D341Med (cell line): ENCODE data around the gene TPST1.
"Not testable (repeated sequence)": the region's sequence is repeated elsewhere in the genome, so short reads cannot be mapped to it uniquely, and the experiment has no call there.

ENCODE experiments used
- DNase-seq: peaks from one replicate; pipeline ENCODE4 v3.0.0; 2012; ENCODE audit warnings: low spot score

TPST1 gene

GRCh38 chr7:66333443-66333842 lies 128.3 kb downstream of the TPST1 start:
- DNase-seq: no peak

- DNase-seq: no peak
Measured at GRCh38 chr7:66335318-66335717, 130.2 kb downstream of the TPST1 start.

DNA sequence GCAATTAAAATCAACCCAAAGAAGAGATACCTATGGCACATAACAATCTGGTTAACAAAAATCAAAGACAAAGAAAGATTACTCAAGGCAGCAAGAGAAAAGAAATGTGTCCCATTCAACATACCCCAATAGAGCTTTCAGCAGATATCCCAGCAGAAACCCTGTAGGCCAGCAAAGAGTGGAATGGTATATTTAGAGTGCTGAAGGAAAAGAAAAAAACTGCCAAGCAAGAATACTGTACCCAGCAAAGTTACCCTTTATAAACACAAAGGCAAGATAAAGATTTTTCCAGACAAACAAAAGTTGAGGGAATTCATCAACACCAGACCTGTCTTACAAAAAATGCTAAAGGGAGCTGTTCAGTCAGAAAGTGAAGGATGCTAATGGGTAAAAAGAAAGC lies 131.6 kb downstream of the TPST1 start:
- no peak for DNase-seq

DNA sequence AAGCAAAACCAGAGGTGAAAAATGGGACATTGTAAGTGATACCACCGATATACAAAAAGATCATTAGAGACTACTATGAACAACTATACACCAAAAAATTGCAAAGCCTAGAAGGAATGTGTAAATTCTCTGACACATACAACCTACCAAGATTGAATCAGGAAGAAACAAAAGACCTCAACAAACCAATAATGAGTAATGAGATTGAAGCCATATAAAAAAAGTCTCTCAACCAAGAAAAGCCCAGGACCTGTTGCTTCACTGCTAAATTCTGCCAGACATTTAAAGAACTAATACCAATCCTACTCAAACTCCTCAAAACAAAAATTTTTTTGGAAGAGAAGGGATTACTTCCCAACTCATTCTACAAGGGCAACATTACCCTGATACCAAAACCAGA lies 134.0 kb downstream of the TPST1 start:
- no peak for DNase-seq

DNA sequence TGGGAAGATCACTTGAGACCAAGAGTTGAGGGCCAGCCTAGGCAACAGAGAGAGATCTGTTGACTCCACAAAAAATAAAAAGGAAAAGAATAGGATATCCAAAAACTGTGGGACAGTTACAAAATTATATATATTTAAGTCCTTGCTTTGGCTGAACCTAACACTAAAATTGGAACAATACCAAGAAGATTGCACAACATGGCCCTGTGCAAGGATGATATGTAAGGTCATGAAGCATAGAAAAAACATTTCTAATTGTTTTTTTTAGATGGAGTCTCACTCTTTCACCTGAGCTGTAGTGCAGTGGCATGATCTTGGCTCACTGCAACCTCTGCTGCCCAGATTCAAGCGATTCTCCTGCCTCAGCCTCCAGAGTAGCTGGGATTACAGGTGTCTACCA lies 139.0 kb downstream of the TPST1 start:
- DNase-seq: no peak

- no peak for DNase-seq
Measured at GRCh38 chr7:66348531-66348930, 143.4 kb downstream of the TPST1 start.

- no peak for DNase-seq
Measured at GRCh38 chr7:66348959-66349358, 143.8 kb downstream of the TPST1 start.

- DNase-seq: no peak
Measured at GRCh38 chr7:66352071-66352470, 146.9 kb downstream of the TPST1 start.

DNA sequence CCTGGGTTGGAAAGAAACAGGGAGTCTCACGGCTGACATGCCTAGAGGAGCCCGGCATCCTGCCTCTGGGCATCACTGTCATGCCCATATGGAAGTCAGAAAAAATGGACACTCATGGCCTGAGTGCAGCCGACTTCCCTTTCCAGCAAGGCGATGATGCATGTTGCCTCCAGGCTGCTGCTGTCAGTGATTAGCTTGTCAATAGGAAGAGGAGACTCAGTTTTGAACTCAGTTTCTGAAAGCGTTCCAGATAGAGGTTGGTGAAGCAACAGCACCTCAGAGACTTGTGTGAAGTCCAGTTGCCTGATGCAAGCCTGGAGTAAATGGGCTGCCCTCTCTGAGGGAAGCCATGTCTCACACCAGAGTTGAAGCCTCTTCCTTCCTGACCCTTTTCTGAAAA lies 148.4 kb downstream of the TPST1 start:
- no peak for DNase-seq

GRCh38 chr7:66355756-66356155 lies 150.6 kb downstream of the TPST1 start:
- no peak for DNase-seq

DNA sequence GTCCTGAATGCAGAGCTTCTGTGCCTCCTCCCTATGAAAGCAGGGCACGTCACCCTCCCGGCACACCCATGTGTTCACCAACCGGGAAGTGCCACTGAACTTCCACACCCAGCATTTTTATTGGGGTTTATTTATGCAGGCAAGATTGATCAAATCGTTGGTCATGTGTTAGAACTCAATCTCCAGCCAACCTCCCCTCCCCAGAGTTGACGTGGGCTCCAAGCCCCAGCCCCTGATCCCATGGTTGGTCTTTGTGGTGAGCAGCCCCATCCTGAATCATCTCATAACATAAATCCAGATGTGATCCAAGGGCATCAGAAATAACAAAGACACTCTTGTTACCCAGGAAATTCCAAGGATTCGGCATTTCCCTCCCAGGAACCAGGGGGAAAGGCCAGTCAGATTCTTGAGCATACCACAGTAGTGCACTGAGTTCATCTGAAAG lies 151.2 kb downstream of the TPST1 start:
- DNase-seq: no peak

DNA sequence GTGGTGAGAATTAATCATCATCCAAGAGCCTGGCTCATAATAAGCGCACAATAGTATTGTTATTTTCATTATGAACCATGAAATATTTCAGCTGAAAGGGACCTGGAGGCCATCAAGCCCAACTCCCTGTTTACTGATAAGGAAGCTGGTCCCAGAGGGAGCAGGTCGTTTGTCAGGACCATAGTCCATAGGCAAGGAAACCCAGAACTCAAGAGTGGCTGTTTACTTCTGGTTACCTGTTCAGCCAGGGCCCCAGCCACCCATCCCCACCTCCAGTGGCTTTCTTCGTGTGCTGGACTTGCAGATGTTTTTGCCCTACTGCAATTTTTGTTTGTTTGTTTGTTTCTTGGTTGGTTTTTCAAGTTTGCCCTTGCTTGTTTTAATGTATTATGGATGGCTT lies 152.0 kb downstream of the TPST1 start:
- DNase-seq: no peak

DNA sequence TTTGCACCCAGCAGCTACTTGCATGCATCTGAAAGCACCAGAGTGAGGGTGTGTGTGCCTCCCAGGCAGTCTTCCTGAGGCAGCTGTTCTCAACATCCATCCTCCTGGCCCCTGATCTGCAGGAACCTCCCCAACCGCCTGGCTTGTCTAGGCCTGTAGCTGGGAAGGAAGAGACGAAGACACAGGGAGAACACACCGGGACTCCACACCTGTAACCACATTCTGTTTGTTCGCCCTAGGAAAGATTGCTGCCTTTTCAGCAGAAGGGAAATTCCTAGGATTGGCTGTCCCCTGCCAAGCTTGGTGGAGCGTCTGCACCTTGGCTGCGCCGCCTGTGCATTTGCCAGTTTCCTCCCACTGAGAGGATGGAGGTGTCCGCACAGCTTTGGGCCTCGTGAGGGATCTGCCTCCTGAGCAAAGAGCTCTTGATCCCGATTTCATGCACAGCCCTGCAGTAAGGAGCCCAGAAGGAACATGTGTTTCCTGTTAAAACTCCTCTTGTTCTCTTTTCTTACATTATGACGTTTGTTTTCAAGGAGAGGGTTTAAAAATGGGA lies 154.6 kb downstream of the TPST1 start:
- no peak for DNase-seq

GRCh38 chr7:66362136-66362535 lies 157.0 kb downstream of the TPST1 start:
- DNase-seq: no peak

GRCh38 chr7:66363635-66364034 lies 158.5 kb downstream of the TPST1 start:
- no peak for DNase-seq

DNA sequence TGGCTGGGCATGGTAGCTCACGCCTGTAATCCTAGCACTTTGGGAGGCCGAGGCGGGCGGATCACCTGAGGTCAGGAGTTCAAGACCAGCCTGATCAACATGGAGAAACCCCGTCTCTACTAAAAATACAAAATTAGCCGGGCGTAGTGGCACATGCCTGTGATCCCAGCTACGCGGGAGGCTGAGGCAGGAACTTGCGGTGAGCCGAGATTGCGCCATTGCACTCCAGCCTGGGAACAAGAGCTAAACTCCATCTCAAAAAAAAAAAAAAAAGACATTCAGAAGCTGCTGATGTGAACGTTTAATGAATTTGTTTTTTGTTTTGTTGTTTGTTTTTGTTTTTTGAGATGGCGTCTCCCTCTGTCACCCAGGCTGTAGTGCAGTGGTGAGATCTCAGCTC lies 159.9 kb downstream of the TPST1 start:
- not testable (repeated sequence) for DNase-seq

DNA sequence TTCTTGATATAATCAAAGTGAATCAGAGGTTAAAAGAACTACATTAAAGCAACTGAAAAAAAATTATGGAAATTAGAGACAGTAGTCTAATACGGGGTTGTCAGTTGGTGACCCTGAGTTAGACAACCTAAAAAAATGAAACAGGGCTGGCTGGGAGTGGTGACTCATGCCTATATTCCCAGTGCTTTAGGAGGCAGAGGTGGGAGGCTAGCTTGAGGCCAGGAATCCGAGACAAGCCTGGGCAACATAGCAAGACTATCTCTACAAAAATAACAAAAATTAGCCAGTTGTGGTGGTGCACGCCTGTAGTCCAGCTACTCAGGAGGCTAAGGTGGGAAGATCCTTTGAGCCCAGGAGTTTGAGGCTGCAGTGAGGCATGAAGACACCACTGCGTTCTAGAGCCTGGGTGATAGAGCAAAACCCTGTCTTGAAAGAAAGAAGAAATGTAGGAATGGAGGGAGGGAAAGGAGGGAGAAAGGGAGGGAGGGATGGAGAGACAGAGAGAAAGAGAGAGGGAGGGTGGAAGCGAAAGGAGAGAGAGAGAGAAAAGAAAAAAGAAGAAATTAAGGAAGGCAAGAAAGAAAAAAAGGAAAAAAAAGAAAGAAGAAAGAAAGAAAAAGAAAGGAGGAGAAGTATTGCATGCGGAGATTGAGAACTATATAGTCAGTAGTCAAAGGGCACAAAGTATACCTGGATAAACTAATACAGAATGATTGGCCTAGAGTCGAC lies 166.1 kb downstream of the TPST1 start:
- no peak for DNase-seq

DNA sequence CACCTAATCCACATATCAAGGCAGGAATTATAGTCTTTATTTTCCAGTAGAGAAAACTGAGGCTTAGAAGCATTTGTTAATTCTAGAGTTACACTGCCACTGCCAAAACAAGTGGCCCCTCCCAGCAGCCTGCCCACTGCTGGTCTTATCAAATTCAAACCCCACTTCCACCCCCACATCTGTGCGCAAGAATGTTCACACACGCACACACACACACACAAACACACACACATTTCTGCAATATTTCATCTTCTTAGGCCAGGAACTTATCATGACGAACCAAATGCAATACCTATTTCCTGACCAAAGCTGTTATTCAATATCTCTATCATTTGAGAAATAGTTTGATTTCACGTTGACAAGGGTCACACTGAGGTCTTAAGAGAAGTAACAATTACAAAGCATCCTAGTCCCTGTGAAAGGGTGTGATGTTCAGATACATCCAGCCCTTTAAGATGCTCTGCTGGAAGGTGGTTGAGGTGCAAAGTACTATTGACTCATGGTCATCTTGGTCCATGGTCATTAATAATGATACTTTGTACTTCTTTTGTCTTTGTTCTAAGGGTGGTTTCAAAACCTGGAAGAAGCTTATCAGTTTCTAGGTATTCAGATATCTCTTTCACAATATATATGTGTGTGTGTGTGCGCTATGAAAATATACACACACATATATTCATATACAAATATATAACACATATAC lies 169.2 kb downstream of the TPST1 start:
- DNase-seq: not testable (repeated sequence)

DNA sequence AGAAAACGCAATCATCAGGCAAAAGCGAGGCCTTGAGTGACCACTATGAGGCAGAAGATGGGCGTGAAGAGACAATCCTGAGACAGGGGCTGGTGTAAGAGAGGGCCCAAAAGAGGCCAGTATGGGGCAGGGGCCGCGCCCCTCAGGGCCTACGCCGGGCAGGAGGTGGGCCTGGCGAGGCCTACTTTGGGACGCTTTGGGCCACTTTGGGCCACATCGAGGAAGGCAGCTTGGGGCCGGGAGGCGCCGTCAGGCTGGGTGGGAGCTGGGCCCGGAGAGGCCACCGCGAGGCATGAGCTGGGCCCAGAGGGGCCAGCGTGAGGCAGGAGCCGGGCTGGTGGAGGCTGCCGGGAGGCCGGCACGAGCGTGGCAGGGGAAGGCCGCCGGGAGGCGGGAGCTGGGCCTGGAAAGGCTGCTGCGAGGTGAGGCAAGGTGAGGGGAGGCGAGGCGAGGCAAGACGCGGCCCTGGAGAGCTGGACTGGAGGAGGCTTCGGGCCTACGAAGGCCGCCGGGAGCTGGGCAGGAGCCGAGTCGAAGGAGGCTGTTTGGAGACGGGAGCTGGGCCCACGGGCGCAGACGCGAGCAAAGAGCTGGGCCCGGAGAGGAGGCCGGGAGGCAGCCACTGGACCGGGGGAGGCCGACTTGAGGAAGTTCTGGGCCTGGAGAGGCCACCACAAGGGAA lies 171.3 kb downstream of the TPST1 start:
- peak; percentile 30 for DNase-seq

DNA sequence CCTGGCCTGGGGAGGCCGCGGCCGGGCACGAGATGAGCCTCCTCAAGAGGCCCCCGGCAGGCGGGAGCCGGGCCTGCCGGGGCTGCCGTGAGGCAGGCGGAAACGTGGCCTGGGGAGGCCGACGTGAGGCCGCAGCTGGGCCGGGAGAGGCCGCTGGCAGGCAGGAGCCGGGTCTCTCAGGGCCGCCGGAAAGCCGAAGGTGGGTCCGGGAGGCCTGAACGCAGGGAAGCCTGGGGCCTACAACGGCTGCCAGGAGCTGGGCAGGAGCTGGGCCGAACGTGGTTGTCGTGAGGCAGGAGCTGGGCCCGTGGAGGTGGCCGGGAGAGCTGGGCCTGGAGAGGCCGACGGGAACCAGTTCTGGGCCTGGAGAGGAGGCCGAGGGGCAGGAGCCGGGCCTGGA lies 171.9 kb downstream of the TPST1 start:
- no peak for DNase-seq

GRCh38 chr7:66377714-66378113 lies 172.6 kb downstream of the TPST1 start:
- no peak for DNase-seq

DNA sequence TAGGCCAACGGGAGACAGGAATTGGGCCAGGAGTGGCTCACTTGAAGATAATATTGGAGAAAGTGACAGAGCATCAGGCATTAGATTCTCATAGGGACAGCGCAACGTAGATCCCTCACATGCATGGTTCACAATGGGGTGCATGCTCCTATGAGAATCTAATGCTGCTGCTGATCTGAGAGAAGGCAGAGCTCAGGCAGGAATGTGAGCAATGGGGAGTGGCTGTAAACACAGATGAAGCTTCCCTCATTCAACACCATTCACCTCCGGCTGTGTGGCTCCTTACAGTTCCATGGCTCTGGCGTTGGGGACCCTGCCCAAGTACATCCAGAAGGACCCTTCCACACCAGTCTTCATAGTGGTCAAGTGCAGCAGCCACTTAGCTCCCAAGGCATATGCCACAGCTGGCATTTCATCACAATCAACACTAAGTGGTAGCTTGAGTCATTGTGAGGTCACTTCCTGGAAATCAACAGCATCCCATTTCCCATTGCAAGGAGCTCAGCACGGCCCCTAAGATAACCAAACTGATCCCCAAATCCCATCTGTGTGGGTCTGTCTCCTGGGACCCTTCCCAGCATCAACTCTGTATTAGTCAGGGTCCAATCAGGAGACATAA lies 174.5 kb downstream of the TPST1 start:
- no peak for DNase-seq
